ENCODE measurements around the gene MLN.

MLN gene

DNA sequence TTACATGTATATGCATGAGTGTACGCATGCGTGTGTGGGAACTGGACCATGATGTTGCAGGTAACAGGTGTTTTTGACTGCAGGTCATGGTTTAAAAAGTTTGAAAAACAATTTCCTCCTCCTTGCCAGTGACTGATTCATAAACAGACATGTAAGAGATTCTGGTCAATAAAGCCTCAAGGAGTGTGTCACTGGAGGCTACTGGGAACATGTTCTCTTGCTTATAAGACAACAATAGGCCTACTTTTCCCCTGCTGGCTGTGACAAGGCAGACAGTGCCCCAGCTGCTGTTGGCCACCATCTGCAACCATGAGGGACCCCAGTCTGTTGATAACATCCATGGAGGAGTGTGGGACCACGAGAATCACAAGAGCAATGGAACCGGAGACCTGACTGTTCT, 27.6 kb downstream of the MLN start:
- in situ Hi-C loops (cut with HindIII; ENCODE audit: low sequenced_read_pairs): no loop called here

DNA sequence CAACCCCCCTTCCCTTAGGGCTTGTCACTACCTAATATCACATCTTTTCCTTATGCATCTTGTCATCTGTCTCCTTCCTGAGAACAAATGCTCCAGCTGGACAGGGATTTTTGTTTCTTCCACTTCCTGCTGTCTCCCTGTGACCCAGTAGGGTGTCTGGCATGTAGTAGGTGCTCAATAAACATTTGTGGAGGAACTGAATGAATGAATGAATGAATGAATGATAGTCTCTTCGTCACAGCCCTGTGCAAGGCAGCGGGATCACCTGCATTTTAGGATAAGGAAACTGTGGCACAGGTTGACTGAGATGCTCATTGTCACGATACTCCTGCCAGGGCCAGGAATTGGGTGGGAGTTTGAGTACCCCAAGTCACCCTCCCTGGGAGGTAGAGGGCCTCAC, 29.0 kb downstream of the MLN start:
- in situ Hi-C loops (cut with HindIII; ENCODE audit: low sequenced_read_pairs): loop anchor here (25.0 kb wide), 1 partner anchor 363 kb away; the partner anchor contains the start of gene GRM4

DNA sequence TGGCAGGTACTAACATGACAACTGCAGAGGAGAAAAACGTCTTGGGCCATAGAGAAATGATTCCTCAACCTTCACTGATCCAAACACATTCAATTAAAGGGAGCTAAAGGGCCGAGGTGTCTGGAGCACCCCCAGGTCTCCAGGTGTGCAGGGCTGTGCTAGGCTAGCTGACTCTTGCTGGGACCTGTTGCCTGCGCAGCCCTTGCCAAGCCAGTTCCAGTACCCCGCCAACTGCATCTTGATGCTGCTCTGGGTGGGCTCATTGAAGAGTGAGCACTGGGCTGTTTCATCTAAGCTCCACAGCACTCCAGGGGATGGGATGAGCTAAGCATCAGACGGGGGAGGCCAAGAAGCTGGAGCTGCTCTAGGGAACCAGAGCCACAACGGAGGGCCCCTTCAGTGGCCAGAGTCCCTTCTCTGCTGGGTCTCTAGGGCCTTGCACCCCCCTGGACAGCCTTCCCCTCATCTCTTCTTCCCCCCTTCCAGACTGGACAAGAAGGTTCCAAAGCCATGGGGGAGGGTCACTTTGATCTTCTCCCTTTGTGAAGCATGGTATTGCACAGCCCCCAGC, 30.8 kb downstream of the MLN start:
- in situ Hi-C loops (cut with HindIII; ENCODE audit: low sequenced_read_pairs): loop anchor here (25.0 kb wide), 1 partner anchor 364 kb away; the partner anchor contains the start of gene GRM4

DNA sequence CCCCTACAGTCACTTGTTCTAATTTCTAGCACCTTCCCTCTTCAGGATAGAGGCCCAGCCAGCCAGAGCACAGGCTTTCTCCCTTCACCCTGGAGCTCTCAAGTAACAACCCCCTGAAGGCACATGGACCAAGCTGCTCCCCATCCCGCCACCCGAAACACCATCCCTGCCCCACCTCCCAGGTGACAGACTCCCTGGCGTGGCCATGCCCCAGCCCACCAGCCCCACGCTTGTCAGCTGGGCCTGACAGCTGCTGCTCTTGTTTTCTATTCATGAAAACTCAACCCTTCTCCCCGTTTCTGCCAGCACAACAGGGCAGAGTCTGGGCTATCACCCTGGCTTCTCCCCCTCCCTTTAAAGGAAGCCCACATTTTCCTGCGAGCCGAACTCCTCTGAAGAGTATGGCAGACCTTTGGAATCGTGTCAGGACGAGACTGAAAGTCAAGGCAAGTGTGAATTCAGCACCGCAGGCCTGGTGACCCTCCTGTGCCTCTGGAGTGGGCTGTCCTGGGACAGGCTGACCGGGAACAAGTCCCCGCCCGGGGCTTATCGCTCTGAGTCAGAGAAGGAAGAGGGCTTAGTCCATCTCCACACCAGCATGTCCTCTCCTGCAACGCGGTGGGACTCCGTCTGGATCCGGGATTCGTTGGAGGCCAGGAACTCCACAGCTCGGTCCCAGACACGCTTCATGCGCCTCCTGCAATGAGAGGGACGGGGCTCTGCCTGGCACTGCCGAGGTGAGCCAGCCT, 31.5 kb downstream of the MLN start:
- in situ Hi-C loops (cut with HindIII; ENCODE audit: low sequenced_read_pairs): loop anchor here (25.0 kb wide), 1 partner anchor 365 kb away; the partner anchor contains the start of gene GRM4

DNA sequence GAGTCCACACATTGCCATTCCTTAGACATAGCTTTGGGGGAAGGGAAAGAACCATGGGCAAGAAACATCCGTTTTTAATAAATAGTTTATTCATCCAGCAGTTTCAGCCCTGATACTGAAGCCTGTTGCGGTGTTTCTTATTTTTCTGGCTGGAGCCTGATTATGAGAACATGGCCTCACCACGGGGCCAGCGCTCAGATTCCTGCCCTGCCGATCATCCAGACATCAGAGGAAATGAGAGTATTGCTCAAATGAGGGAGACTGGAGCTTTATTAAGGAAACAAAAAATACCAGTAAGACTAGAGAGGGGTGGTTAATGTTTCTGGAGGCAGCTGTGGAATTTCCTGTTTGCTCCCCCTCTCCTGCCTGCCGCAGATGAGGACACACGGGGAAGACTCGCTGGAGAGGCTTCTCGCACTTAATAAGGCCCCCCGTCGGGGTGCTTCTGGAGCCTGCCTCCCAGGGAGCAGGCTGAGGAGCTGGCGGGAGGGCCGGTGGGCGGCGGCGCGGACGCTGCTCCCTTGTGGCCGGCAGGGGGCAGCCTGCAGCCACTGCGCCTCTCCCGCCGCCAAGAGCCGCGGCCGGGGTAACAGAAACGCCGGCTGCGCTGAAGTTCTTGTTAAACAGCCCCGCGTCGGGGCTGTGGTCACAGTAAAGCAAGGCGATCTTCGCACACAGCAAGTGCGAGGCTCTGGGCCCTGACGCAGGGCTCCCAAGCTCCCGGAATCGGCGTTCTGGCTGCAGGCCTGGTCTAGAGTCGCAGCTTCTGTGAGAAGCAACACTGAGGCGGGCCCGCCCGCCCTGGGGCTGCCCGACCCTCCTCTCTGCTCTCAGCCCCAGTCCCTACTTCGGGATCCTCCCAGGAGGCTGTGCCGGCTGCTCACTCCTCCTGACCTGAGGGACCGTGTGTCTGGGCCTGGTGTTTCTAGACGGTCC, 32.4 kb downstream of the MLN start:
- in situ Hi-C loops (cut with HindIII; ENCODE audit: low sequenced_read_pairs): loop anchor here (25.0 kb wide), 1 partner anchor 366 kb away; the partner anchor contains the start of gene GRM4

DNA sequence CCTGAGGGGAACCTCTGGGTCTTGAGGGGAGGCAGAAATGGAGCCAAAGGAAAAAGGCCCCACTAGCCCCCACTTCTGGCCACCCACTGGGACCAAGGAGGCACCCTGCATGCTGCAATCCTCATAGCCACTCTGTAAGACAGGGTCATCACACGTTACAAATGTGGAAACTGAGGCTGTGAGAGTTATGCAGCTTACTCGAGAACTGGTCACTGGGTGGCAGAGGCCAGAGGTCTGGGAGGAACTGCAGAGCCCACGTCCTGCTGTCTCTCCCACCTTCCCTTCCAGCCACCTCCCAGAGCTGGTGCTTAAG, 33.0 kb downstream of the MLN start:
- in situ Hi-C loops (cut with HindIII; ENCODE audit: low sequenced_read_pairs): loop anchor here (25.0 kb wide), 1 partner anchor 367 kb away; the partner anchor contains the start of gene GRM4

DNA sequence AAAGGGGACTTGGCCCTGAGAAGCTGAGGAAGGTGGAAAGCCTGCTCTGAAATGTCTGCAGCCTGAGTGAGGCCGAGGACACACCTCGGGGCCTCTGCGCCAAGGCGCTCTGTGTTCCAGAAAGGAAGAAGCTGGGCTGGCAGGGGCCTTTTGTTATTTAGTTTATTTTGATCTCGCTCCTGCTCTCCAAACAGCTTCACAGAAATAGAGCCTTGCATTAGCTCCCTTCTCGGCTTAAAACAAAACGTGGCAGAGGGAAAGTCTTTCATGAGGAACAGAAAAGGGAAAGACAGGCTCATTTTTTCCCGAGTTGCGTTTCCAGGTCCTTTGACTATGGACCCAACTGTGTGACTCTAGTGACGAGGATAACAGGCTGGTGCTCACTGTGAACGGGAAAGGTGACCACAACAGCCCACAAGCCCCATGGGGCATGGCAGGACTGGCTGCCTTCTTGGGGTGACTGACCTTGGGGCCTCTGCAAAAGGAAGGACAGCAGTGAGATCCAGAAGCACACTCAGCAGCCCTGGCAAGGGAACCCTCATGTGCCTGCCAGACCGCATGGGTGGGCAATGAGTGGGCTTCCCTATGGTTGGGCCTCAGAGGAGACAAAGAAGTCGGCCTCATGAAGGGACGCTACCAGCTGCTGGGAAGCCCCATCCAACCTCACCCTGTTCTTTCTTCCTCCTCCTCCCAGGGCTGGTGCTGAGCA, 33.5 kb downstream of the MLN start:
- in situ Hi-C loops (cut with HindIII; ENCODE audit: low sequenced_read_pairs): loop anchor here (25.0 kb wide), 1 partner anchor 367 kb away; the partner anchor contains the start of gene GRM4

DNA sequence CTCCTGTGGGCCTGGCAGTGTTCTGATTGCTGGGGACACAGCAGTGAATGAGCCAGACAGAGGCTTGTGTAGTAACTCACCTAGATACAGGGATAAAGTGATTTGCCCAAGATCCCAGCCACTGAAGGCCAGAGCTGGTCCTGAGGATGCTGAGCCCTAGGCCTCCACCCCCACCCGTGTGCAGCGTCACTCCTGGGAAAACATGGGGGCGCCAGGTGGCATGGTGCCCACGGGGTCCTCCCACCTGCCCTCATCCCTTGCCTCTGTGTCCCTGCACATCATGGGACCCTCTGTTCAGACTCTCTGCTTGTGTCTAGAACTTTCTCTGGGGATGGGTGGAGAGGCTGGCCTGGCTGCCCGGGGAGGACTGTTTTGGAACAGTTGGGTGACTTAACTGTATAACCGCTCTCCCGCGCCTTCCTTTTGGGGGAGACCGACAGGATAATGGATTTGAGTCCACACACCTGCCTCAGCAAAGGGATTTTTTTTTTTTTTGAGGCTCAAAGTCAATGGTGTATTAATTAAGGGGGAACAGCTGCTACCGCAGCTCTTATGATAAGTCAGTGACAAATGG, 34.5 kb downstream of the MLN start:
- in situ Hi-C loops (cut with HindIII; ENCODE audit: low sequenced_read_pairs): loop anchor here (5.0 to 25.0 kb wide), 2 partner anchors 178 to 368 kb away; partner anchors contain the start of gene GRM4

DNA sequence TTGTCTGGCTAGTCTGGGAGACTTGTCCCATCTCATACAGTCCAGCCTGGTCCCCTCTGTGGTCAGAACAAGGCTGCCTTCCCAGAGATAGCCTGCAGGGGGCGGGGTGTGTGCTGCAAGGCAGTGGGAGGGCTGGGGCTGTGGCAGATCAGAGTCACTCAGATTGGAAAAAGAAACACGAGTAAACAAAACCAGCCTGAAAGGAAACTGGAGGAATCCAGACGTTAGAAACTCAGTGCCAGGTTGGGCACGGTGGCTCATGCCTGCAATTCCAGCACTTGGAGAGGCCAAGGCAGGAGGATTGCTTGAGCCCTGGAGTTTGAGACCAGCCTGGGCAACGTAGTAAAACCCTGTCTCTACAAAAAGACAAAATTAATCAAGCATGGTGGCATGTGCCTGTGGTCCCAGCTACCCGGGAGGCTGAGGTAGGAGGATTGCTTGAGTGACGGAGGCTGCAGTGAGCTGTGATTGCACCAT, 35.1 kb downstream of the MLN start:
- in situ Hi-C loops (cut with HindIII; ENCODE audit: low sequenced_read_pairs): loop anchor here (5.0 to 25.0 kb wide), 2 partner anchors 179 to 369 kb away; partner anchors contain the start of gene GRM4

DNA sequence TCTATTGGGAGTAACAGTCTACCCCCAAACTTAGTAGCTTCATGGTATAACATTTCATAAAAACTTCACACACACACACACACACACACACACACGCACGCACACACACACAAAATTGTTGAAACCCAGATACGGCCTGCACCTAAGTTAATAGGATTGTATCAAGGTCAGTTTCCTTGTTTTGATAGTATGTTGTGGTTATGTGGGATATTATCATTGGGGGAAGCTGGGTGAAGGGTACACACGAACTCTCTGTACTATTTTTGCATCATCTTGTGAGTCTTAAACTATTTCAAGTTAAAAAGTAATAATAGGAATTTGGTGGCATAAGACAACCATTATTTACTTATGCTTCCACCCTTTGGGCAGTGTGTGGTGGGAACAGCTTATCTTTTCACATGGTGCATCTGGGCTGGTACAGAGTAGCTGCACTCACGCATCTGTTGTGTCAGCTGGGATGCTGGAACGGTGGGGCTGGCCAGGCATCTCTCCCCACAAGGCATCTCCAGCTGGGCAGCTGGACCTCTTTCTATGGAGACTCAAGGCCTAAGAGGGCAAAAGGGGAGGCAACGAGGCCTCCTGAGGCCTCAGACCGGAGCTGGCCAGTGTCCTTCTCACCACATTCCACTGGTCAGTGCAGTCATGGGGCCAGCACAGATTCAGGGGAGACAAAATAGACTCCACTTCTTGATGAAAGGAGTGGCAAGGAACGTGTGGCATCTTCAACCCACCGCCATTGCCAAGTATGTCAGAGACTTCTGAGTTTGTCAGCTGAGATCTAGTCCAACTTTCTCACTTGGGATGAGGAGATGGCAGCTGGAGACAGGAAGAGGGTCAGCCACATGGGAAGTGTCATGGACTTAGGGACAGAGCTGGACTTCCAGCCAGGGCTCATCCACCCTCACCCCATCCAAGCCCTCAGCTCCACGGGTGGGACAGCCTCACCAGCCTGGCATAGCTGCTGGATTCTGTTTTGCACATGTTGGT, 36.6 kb downstream of the MLN start:
- in situ Hi-C loops (cut with HindIII; ENCODE audit: low sequenced_read_pairs): loop anchor here (5.0 to 25.0 kb wide), 2 partner anchors 180 to 370 kb away; partner anchors contain the start of gene GRM4

DNA sequence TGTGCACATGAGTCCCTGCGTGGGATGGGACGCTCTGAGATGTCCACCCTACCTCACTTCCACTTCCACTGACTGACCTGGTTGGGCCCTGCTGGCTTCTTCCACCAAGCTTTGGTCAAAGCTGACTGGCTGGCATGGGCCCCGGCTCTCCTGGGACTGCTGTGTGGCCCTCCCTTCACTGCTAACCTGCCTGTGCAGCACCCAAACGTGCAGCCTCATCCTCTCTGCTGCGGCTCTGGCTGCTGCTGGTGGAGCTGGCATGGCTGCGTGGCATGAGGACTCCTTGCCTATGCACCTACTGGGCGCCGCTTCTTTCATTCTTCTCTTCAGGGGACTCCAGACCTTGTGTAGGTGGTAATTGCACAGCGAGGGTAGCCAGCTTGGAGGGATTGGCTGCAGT, 38.4 kb downstream of the MLN start:
- in situ Hi-C loops (cut with HindIII; ENCODE audit: low sequenced_read_pairs): loop anchor here (5.0 to 25.0 kb wide), 2 partner anchors 182 to 372 kb away; partner anchors contain the start of gene GRM4

DNA sequence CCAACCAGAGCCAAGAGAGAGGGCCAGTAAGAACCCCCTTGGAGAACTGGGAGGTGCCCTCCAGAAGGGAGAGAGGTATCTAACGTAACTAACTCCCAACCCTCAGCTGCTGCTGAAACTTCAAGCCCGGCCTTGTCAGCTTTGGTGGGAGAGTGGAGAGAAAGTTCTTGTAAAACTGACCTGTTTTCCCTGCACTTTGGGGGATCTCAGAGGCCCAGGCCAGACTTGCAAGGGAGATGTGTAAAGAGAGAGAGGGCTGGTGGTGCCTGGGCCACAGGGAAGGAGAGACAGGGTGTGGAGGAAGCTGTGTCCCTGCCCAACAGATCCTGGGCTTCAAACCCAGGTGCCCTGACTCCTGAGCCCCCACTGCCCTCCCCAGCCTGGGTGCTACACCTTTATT, 39.8 kb downstream of the MLN start:
- in situ Hi-C loops (cut with HindIII; ENCODE audit: low sequenced_read_pairs): loop anchor here (5.0 to 25.0 kb wide), 2 partner anchors 53 to 373 kb away; partner anchors contain the start of gene GRM4

DNA sequence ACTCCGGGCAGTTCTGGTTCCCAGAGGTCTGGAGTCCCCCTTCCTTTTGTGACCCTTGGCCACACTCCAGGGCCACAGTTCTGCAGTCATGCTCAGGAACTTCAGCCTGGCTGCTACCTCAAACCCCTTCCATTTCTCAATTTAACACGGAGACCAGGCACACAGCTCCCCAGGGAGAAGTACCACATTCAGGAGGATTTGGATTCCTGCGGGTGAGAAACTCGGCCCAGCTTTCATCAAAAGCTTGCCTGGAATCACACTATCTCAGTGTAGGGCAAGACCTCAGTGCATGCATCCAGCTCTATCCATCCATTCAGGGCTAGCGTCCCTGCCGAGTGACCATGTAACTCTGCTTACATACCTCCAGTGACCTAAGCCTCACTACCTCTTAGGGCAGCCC, 40.3 kb downstream of the MLN start:
- in situ Hi-C loops (cut with HindIII; ENCODE audit: low sequenced_read_pairs): loop anchor here (5.0 to 25.0 kb wide), 2 partner anchors 54 to 374 kb away; partner anchors contain the start of gene GRM4

DNA sequence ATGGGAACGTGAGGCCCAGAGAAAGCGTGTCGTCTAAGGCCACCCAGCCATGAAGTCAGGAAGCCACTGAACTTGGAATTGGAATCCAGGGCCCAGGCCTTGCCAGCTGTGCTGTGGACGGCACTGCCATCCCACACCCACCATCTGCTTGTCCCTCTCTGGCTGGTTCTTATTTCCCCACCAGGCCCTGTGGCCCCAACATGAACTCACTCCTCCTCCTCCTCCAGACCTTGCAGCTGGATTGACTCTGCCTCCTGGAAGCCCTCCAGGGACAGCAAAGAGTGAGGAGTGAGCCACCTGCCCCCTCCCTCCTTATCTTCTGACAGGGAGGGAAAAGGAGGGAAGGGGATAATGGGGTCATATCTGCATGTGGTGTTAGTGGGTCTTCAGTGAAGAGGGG, 41.1 kb downstream of the MLN start:
- in situ Hi-C loops (cut with HindIII; ENCODE audit: low sequenced_read_pairs): loop anchor here (5.0 to 25.0 kb wide), 2 partner anchors 55 to 375 kb away; partner anchors contain the start of gene GRM4

DNA sequence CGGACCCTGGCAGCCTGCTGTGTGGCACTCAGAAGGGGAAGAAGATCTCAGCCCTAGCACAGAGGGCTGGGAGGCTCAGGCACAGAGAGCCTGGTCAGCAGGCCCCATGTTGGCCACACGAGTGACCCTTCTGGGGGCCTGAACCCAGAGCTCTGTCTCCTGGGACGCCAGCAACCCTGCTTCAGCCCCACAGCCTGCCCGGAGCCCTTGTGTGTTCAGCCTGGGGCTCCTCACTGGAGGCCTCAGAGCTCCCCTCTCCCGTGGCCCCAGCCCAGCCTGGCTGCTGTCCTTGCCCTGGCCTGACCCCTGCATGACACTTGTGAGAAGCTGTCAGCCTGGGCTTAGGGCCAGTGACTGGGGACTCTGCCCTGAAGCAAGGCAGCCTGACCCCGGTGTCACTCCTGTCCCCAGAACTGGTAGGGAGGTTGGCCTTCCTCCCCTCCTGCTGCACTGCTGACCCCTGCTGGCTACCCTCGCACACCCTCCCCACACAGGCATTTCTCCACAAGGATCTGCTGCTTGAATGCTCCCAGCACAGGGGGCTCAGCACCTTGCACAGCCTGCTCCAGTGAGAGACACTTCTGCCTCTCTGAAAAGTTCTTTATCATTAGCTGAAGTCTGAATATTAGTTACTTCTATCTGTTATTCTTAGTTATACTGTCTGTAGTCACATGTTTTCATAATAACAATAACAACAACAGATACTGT, 41.7 kb downstream of the MLN start:
- in situ Hi-C loops (cut with HindIII; ENCODE audit: low sequenced_read_pairs): loop anchor here (5.0 to 25.0 kb wide), 2 partner anchors 55 to 375 kb away; partner anchors contain the start of gene GRM4

DNA sequence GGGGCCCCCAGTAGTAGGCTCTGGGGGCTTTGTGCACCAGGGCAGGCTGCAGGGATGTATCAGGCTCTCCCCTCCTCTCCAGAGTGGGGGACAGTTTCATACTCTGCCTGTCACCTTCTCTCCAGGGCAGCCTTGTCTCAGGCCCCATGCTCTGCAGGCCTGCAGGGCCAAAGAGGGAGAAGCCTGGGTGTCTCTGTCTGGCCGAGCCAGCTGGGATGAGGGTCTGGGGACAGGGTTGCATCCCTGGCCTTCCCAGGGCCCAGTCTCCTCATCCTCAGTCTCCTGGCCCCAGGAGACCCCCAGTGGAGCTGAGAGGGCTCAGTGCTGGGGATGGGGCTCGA, 42.3 kb downstream of the MLN start:
- in situ Hi-C loops (cut with HindIII; ENCODE audit: low sequenced_read_pairs): loop anchor here (5.0 to 25.0 kb wide), 2 partner anchors 56 to 376 kb away; partner anchors contain the start of gene GRM4

DNA sequence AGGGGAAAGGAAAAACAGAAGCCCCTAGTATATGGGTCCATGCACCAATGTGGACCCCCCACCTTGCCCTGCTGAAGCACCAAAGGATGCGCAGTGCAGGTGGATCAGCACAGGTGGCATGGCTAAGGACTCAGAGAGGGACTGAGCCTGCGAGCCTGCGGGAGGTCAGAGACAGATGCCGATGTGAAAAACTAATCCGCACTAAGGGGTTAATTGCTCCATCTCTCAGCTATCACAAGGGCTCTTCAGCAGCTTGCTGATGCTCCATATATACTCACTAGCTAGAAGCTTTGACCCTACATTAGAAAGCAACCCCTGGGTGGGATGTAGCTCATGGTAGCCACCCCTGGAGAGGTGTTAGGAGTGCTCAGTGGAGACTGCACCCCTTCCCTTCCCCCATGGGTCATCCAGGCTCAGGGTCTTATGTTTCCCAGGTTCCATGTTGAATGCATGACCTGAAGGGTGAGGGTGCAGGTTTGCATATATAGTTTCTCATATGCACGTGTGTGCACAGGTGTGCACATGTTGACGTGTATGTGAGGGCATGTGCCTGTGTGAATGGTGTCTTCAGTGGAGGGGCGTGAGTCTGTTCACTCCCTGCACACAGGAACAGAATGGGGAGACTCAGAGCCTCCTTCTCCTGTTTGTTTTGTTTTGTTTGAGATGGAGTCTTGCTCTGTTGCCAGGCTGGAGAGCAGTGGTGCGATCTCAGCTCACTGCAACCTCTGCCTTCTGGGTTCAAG, 43.7 kb downstream of the MLN start:
- in situ Hi-C loops (cut with HindIII; ENCODE audit: low sequenced_read_pairs): loop anchor here (5.0 to 25.0 kb wide), 2 partner anchors 57 to 377 kb away; partner anchors contain the start of gene GRM4

All from endothelial cell of hepatic sinusoid (primary cell).